CD1c-positive myeloid dendritic cell (primary cell): ENCODE measurements around the gene PARP15.

ENCODE experiments used
- DNase-seq: peaks from one replicate; pipeline ENCODE4 v3.0.0-alpha.2; 2016; ENCODE audit errors: extremely low spot score

The PARP15 gene

GRCh38 chr3:122665226-122665786 is 87.9 kb downstream of the PARP15 start:
- no peak for DNase-seq

GRCh38 chr3:122665881-122666280 is 88.4 kb downstream of the PARP15 start:
- no peak for DNase-seq

- DNase-seq: no peak
These were observed 91.7 kb downstream of the PARP15 start for GRCh38 chr3:122668930-122669730.

- DNase-seq: no peak
These were observed 94.1 kb downstream of the PARP15 start for GRCh38 chr3:122671553-122671952.

- DNase-seq: no peak
These were observed 96.9 kb downstream of the PARP15 start for GRCh38 chr3:122674339-122674738.

GRCh38 chr3:122676759-122677158 is 99.3 kb downstream of the PARP15 start:
- no peak for DNase-seq

GRCh38 chr3:122677216-122677615 is 99.8 kb downstream of the PARP15 start:
- DNase-seq: no peak

GRCh38 chr3:122678506-122678905 is 101.1 kb downstream of the PARP15 start:
- DNase-seq: peak; percentile 61

GRCh38 chr3:122679085-122679881 is 101.8 kb downstream of the PARP15 start:
- DNase-seq: peak; percentile 72

GRCh38 chr3:122679882-122680474 is 102.5 kb downstream of the PARP15 start:
- DNase-seq: no peak

- peak; percentile 78 for DNase-seq
These were observed 103.2 kb downstream of the PARP15 start, which contains the start of gene PARP14 for GRCh38 chr3:122680475-122681283. TSS of gene PARP14 (plus strand) at chr3:122680839. CDS start at chr3:122680884, 45 bp downstream.

- DNase-seq: no peak
These were observed 104.0 kb downstream of the PARP15 start for GRCh38 chr3:122681284-122681973.

GRCh38 chr3:122681974-122682409 is 104.5 kb downstream of the PARP15 start:
- DNase-seq: no peak

- peak; percentile 58 for DNase-seq
These were observed 105.4 kb downstream of the PARP15 start for GRCh38 chr3:122682778-122683411.

- DNase-seq: no peak
These were observed 109.8 kb downstream of the PARP15 start for GRCh38 chr3:122687298-122687697.
